OCI-LY7 (cell line): ENCODE measurements around the gene POPDC2. TPM values are rescaled to one million over a fixed set of nuclear protein-coding genes. Genes with fewer than 3 reads are reported as not detected.

Experiments
- BruUV-seq: library from RNA; stranded (reverse); fragments of 400-500 nt; replicated peaks from 2 replicates; lab custom pipeline; 2021; lab: Mats Ljungman, UMichigan
- CTCF ChIA-PET: fragments of 300-600 bp; sonication (Branson Sonifier 250); formaldehyde crosslinking; loops from one replicate; lab custom pipeline; 2022; ENCODE audit warnings: antibody characterized with exemption; ENCODE audit not compliant: unreplicated experiment; lab: Charles Lee
- POLR2A ChIA-PET: fragments of 300-600 bp; sonication (Branson Sonifier 250); formaldehyde crosslinking; loops from one replicate; lab custom pipeline; 2022; ENCODE audit warnings: antibody characterized with exemption; lab: Charles Lee
- DNase-seq: peaks from one replicate; pipeline ENCODE4 v3.0.0-alpha.2; 2015; ENCODE audit warnings: low spot score
- H2AFZ ChIP-seq: fragments of 200-600 bp; sonication (generic), shearing (Covaris generic); 2 replicates; pipeline ENCODE4 v1.6.1; 2014; ENCODE audit warnings: mild to moderate bottlenecking, antibody characterized with exemption, low read length, moderate library complexity
- H3K27ac ChIP-seq: fragments of 200-600 bp; sonication (generic); 2 replicates; pipeline ENCODE4 v1.5.1; 2014; ENCODE audit warnings: mixed run types, low read depth, mild to moderate bottlenecking, moderate library complexity, low read length, inconsistent platforms; ENCODE audit not compliant: poor library complexity, severe bottlenecking
- H3K36me3 ChIP-seq: fragments of 200-600 bp; sonication (generic); 2 replicates; pipeline ENCODE4 v1.6.1; 2014; ENCODE audit warnings: mild to moderate bottlenecking, antibody characterized with exemption, low read length, moderate library complexity, mixed read lengths; ENCODE audit not compliant: insufficient read depth
- H3K4me1 ChIP-seq: fragments of 200-600 bp; sonication (generic); 2 replicates; pipeline ENCODE4 v1.5.1; 2014; ENCODE audit warnings: mild to moderate bottlenecking, low read length; ENCODE audit not compliant: insufficient read depth, poor library complexity, severe bottlenecking
- H3K4me2 ChIP-seq: fragments of 200-600 bp; sonication (generic); 2 replicates; pipeline ENCODE4 v1.6.1; 2014; ENCODE audit warnings: mild to moderate bottlenecking, low read length
- H3K4me3 ChIP-seq: fragments of 200-600 bp; sonication (generic); 2 replicates; pipeline ENCODE4 v1.5.1; 2014; ENCODE audit warnings: mild to moderate bottlenecking, low read depth, low read length; ENCODE audit not compliant: poor library complexity, severe bottlenecking
- H3K79me2 ChIP-seq: fragments of 200-600 bp; sonication (generic); 2 replicates; pipeline ENCODE4 v1.6.1; 2016; ENCODE audit warnings: low read depth, mild to moderate bottlenecking, low read length, moderate library complexity, mixed read lengths; ENCODE audit not compliant: insufficient read depth
- H3K9me2 ChIP-seq: fragments of 200-600 bp; sonication (generic); 2 replicates; pipeline ENCODE4 v1.6.1; 2016; ENCODE audit warnings: mild to moderate bottlenecking, low read length, mixed read lengths; ENCODE audit not compliant: insufficient read depth
- H3K9me3 ChIP-seq: fragments of 200-600 bp; sonication (generic); 2 replicates; pipeline ENCODE4 v1.6.1; 2014; ENCODE audit warnings: mild to moderate bottlenecking, mixed run types, low read length, mixed read lengths
- H4K20me1 ChIP-seq: fragments of 200-600 bp; sonication (generic); 2 replicates; pipeline ENCODE4 v1.6.1; 2014; ENCODE audit warnings: mild to moderate bottlenecking, antibody characterized with exemption, low read length, moderate library complexity, mixed read lengths; ENCODE audit not compliant: insufficient read depth
- EZH2phosphoT487 ChIP-seq: fragments of 200-600 bp; sonication (generic); IDR thresholded peaks from 2 replicates; pipeline ENCODE4 v1.6.1; 2018; ENCODE audit warnings: low read depth, borderline replicate concordance, mild to moderate bottlenecking, mixed run types, antibody characterized with exemption, low read length, moderate library complexity, mixed read lengths
- intact Hi-C: fragments of 100-400 bp; cut with micrococcal nuclease; formaldehyde crosslinking; loops from one replicate; pipeline ENCODE4 v1.10.0; 2022; ENCODE audit not compliant: unreplicated experiment
- total RNA-seq, 2 experiments: library from RNA; depleted of rRNA in 1 of 2; stranded (reverse); fragments of >200 nt in 1 of 2; shearing (Covaris generic) in 1 of 2; gene quantifications; 2 replicates each; pipeline ENCODE4 v1.2.3, GENCODE V29; 2014 to 2022
- TF ChIP-seq, protein P1 (sequence below): fragments of 200-600 bp; sonication (generic); conservative IDR thresholded peaks from 2 replicates; pipeline ENCODE4 v1.5.1; 2014; ENCODE audit warnings: mild to moderate bottlenecking, antibody characterized with exemption, low read length, moderate library complexity, mixed read lengths

Gene POPDC2
- total RNA-seq, 2 experiments from 2014 or later, result 0.16 to 1.3 TPM

- Histone ChIP-seq H3K9me3 (no peaks in the 10 kb centered on the region), H3K4me1 (no peaks in the 10 kb centered on the region), H3K27ac (no peak overlapping the region), H4K20me1 (no peaks in the 10 kb centered on the region), H3K36me3 (no peaks in the 10 kb centered on the region), H3K4me2 (no peak overlapping the region), H3K79me2 (no peaks in the 10 kb centered on the region), H3K4me3 (no peak overlapping the region), H2AFZ (no peak overlapping the region), H3K9me2 (no peaks in the 10 kb centered on the region)
- intact Hi-C loops, result no loop called here
- ChIA-PET POLR2A (interaction anchor here (0.6 kb wide), 1 partner anchor 67 kb away, joined by 3 read pairs; no protein-coding TSS in a partner anchor), CTCF (no interaction called here)
- TF ChIP-seq EZH2phosphoT487, result no peak
- TF ChIP-seq, protein P1, sequence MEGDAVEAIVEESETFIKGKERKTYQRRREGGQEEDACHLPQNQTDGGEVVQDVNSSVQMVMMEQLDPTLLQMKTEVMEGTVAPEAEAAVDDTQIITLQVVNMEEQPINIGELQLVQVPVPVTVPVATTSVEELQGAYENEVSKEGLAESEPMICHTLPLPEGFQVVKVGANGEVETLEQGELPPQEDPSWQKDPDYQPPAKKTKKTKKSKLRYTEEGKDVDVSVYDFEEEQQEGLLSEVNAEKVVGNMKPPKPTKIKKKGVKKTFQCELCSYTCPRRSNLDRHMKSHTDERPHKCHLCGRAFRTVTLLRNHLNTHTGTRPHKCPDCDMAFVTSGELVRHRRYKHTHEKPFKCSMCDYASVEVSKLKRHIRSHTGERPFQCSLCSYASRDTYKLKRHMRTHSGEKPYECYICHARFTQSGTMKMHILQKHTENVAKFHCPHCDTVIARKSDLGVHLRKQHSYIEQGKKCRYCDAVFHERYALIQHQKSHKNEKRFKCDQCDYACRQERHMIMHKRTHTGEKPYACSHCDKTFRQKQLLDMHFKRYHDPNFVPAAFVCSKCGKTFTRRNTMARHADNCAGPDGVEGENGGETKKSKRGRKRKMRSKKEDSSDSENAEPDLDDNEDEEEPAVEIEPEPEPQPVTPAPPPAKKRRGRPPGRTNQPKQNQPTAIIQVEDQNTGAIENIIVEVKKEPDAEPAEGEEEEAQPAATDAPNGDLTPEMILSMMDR, result no peak
- no TSS peak for BruUV-seq
- DNase-seq, result no peak
These were observed 16.9 kb downstream of the POPDC2 start for GRCh38 chr3:119643528-119643927.

DNA sequence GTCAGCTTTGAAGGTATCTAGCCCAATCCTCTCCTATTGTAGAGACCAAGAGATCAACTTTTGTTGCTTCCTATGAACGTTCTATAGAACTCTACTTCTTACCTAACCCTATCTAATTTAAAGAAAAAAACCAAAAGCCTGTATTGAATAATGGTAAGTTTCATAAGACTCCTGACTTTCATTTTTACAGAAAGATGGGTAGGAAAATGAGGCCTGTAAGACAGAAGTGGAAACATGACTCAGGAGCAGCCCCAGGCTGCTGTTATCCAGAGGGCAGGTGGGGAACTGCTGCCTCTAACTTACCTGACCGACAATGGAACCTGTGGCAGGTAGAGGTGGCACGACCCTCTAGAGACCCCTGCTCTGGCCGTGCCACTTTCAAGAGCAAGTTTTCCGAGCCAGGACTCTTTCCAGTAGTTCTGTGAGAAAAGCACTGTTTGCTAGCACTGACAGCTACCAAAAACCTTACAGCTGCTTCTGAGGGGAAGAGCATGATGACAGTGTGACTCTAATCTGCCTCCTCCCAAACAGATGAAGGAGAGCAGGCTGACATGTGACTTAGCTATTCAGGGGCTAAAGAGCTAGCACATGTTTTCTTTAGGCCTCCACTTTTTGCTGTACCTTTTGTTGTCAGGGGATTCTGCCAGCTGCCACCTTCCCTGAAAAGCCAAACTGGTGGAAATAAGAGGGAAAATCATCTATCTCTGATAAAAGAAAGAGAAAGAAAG lies 17.5 kb downstream of the POPDC2 start:
- Histone ChIP-seq H3K9me3 (no peaks in the 10 kb centered on the region), H3K9me2 (no peaks in the 10 kb centered on the region), H3K4me2 (no peak overlapping the region), H3K27ac (no peak overlapping the region), H2AFZ (no peak overlapping the region), H3K4me1 (no peaks in the 10 kb centered on the region), H3K36me3 (no peaks in the 10 kb centered on the region), H3K4me3 (no peak overlapping the region), H4K20me1 (no peaks in the 10 kb centered on the region), H3K79me2 (no peaks in the 10 kb centered on the region)
- ChIA-PET CTCF (no interaction called here), POLR2A (no interaction called here)
- BruUV-seq, result no TSS peak
- intact Hi-C loops, result no loop called here
- DNase-seq, result no peak
- TF ChIP-seq EZH2phosphoT487, result no peak
- TF ChIP-seq, protein P1, result no peak

GRCh38 chr3:119641416-119641815 lies 19.0 kb downstream of the POPDC2 start:
- Histone ChIP-seq H3K4me1 (no peaks in the 10 kb centered on the region), H3K27ac (no peak overlapping the region), H4K20me1 (no peaks in the 10 kb centered on the region), H3K4me3 (no peak overlapping the region), H3K9me2 (no peaks in the 10 kb centered on the region), H3K9me3 (no peaks in the 10 kb centered on the region), H3K4me2 (no peak overlapping the region), H3K79me2 (no peaks in the 10 kb centered on the region), H2AFZ (no peak overlapping the region), H3K36me3 (no peaks in the 10 kb centered on the region)
- ChIA-PET POLR2A (interaction anchor here (0.6 to 0.7 kb wide), 2 partner anchors 122 to 147 kb away, joined by 3 read pairs; no protein-coding TSS in a partner anchor), CTCF (no interaction called here)
- DNase-seq, result no peak
- BruUV-seq, result no TSS peak
- intact Hi-C loops, result no loop called here
- TF ChIP-seq, protein P1, result no peak
- TF ChIP-seq EZH2phosphoT487, result no peak
